ENCODE measurements around the gene UBE3C.
"Not testable (repeated sequence)": the region's sequence is repeated elsewhere in the genome, so short reads cannot be mapped to it uniquely, and the experiment has no call there.

Gene UBE3C

DNA sequence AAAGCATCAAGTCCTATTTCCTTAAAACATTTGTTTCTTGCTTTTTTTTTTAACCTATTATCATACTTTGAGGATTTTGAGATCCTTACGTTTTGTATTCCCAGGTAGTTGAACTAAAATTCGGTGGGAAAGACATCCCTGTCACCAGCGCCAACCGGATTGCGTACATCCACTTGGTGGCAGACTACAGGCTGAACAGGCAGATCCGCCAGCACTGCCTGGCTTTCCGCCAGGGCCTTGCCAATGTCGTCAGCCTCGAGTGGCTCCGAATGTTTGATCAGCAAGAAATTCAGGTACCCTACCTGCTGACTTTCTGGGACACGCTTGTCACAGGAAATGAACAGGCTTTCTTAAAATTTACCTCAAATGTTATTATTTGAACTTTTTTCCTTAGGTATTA, 115.1 kb downstream of the UBE3C start:
- H3K27ac Mint-ChIP-seq: no peak overlapping the region
- no peak overlapping the region for H3K4me3 Mint-ChIP-seq
- no peaks in the 10 kb centered on the region for H3K27me3 Mint-ChIP-seq
- no peaks in the 10 kb centered on the region for H3K36me3 Mint-ChIP-seq
- H3K9me3 Mint-ChIP-seq (ENCODE audit: low read depth): no peaks in the 10 kb centered on the region
- no peaks in the 10 kb centered on the region for H3K4me1 Mint-ChIP-seq (ENCODE audit: low read depth)

DNA sequence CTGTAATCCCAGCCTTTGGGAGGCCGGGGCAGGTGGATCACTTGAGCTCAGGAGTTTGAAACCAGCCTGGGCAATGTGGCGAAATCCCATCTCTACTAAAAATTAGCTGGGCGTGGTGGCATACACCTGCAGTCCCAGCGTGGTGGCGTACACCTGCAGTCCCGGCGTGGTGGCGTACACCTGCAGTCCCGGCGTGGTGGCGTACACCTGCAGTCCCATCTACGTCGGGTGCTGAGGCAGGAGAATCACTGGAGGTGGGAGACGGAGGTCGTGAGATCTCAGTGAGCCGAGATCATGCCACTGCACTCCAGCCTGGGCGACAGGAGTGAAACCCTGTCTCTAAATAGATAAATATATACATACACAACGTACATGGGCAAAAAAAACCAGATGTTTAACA, 116.1 kb downstream of the UBE3C start:
- H3K4me3 Mint-ChIP-seq; H3K27me3 Mint-ChIP-seq; H3K4me1 Mint-ChIP-seq (ENCODE audit: low read depth); H3K27ac Mint-ChIP-seq; H3K36me3 Mint-ChIP-seq; H3K9me3 Mint-ChIP-seq (ENCODE audit: low read depth): not testable (repeated sequence)

DNA sequence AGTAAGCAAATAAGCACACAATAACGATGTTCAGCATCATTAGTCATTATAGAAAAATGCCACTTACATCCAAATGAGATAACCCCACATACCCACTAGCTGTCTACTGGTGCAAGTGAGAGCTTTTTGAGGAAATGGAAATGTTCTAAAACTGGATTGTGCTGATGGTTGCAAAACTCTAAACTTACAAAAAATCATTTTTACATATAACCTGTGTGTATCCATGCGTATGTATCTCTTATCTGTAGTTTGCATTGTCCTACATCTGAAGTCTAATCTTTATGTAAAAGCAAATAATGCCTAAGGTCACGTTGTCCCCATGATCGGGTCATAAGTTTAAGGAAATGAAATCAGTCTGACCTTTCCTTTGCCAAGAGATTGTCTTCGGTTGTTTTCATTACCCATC, 116.5 kb downstream of the UBE3C start:
- no peaks in the 10 kb centered on the region for H3K36me3 Mint-ChIP-seq
- no peaks in the 10 kb centered on the region for H3K27me3 Mint-ChIP-seq
- H3K9me3 Mint-ChIP-seq (ENCODE audit: low read depth): no peaks in the 10 kb centered on the region
- no peak overlapping the region for H3K4me3 Mint-ChIP-seq
- H3K4me1 Mint-ChIP-seq (ENCODE audit: low read depth): no peaks in the 10 kb centered on the region
- H3K27ac Mint-ChIP-seq: no peak overlapping the region

DNA sequence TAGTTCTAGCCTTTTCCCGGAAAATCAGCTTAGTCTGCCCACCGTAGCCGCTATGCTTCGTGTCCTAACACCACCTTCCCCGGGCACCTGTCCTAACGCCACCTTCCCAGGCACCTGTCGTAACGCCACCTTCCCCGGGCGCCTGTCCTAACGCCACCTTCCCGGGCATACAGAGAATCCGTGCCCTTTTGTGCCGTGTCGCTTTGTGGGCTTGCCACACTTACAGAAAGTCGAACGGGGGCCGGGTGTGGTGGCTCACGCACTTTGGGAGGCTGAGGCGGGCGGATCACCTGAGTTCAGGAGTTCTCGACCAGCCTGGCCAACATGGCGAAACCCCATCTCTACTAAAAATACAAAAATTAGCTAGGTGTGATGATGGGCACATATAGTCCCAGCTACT, 124.4 kb downstream of the UBE3C start:
- Mint-ChIP-seq H3K27ac (no peak overlapping the region), H3K27me3 (no peaks in the 10 kb centered on the region), H3K4me3 (no peak overlapping the region), H3K36me3 (no peaks in the 10 kb centered on the region), H3K9me3 (ENCODE audit: low read depth) (no peaks in the 10 kb centered on the region), H3K4me1 (ENCODE audit: low read depth) (no peaks in the 10 kb centered on the region)

DNA sequence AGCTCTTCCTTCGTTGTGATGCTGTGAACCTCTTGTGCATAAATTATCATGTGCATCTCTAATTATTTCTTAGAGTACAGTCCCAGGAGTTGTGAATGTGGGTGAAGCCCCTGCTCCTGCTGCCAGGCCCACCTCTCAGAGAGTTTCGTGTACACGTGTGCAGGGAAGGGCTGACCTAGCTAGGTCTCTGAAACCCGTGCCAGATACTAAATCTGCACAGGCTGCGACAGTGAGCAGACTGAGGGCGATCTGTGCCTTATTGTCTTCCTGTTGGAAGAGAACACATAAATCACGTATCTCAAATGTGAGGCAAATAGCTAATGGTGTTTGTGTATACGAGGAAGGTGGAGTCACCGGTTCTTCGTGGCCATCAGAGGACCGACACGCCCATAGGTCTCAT, 126.3 kb downstream of the UBE3C start:
- H3K36me3 Mint-ChIP-seq: no peaks in the 10 kb centered on the region
- H3K9me3 Mint-ChIP-seq (ENCODE audit: low read depth): no peaks in the 10 kb centered on the region
- H3K27me3 Mint-ChIP-seq: no peaks in the 10 kb centered on the region
- H3K4me3 Mint-ChIP-seq: no peak overlapping the region
- H3K4me1 Mint-ChIP-seq (ENCODE audit: low read depth): peaks cover 3% of the 10 kb centered on the region
- H3K27ac Mint-ChIP-seq: no peak overlapping the region

DNA sequence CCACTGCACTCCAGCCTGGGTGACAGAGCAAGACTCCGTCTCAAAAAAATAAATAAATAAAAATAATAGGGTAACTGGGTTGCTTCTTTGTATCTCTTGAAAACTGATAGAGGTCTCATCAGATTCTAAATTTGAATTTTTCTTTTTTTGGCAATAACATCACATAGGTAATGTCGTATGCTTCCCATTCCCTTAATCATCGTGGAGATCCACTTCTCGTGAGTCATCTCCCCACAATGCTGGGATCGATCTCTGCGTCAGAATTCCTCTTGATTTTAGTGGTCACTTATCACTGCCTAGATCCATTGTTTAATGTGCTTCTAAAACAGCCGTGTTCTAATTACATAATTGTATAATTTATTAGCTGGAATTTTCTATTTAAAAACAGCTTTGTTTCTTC, 127.5 kb downstream of the UBE3C start:
- H3K9me3 Mint-ChIP-seq (ENCODE audit: low read depth): no peaks in the 10 kb centered on the region
- H3K4me3 Mint-ChIP-seq: no peak overlapping the region
- no peaks in the 10 kb centered on the region for H3K36me3 Mint-ChIP-seq
- H3K4me1 Mint-ChIP-seq (ENCODE audit: low read depth): peaks cover 3% of the 10 kb centered on the region
- no peak overlapping the region for H3K27ac Mint-ChIP-seq
- H3K27me3 Mint-ChIP-seq: no peaks in the 10 kb centered on the region

DNA sequence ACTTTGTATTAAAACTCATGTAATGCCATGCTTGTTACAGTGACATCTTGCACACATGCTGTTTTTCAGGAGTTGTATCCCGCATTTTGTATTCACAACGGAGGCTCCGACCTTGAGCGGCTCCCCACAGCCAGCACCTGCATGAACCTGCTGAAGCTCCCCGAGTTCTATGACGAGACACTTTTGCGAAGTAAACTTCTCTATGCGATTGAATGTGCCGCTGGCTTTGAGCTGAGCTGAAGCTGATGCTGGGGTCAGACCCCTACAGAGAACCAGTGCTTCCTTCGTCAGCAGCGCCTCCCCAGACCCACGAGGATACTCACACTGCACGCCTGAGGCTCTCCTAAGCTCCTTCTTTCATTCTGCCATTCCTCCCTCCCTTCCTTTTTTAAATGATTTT, 128.8 kb downstream of the UBE3C start:
- Mint-ChIP-seq H3K4me1 (ENCODE audit: low read depth) (peaks cover 3% of the 10 kb centered on the region), H3K27me3 (no peaks in the 10 kb centered on the region), H3K4me3 (no peak overlapping the region), H3K27ac (peak overlapping the region; percentile 35), H3K36me3 (no peaks in the 10 kb centered on the region), H3K9me3 (ENCODE audit: low read depth) (no peaks in the 10 kb centered on the region)

DNA sequence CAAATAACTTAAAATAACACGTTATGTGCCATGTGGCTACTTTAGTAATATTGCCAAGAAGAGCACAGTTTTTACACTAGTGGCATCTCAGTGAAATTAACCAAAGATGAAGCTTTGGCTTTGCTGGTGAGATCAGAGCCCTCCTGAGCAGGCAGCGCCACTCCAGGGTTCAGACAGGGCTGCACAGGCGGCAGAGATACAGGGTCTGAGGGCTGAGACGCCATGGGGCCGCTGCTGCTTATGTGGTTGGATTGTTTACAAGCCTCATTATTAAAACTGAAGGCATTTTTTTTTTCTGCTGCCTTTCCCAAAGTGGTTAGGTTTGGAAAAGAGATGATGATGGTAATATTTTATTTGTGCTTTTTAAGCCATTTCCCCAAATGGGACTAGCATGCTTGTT, 129.2 kb downstream of the UBE3C start:
- peak overlapping the region; percentile 35 for H3K27ac Mint-ChIP-seq
- H3K4me3 Mint-ChIP-seq: no peak overlapping the region
- peaks cover 3% of the 10 kb centered on the region for H3K4me1 Mint-ChIP-seq (ENCODE audit: low read depth)
- H3K36me3 Mint-ChIP-seq: no peaks in the 10 kb centered on the region
- no peaks in the 10 kb centered on the region for H3K27me3 Mint-ChIP-seq
- no peaks in the 10 kb centered on the region for H3K9me3 Mint-ChIP-seq (ENCODE audit: low read depth)

DNA sequence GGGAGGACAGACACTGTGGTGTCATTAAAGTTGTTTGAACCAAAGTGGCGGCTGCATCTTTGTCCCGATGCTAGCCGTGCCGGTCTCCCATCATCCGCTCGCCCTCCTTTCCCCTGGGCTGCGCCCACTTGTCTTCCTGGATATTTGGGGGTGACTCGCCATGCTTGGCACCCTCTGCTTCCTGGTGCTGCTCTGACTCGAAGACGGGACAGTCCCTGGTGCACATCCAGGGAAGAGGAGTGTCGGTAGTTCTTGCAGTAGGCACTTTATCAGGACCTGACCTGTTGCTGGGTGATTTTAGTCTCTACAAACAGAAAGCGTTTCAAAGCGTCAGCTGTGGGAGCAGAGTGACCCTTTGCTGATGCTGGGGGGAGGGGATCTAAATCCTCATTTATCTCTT, 129.8 kb downstream of the UBE3C start:
- H3K27me3 Mint-ChIP-seq: no peaks in the 10 kb centered on the region
- H3K9me3 Mint-ChIP-seq (ENCODE audit: low read depth): no peaks in the 10 kb centered on the region
- no peak overlapping the region for H3K27ac Mint-ChIP-seq
- H3K4me1 Mint-ChIP-seq (ENCODE audit: low read depth): peaks cover 3% of the 10 kb centered on the region
- H3K4me3 Mint-ChIP-seq: no peak overlapping the region
- no peaks in the 10 kb centered on the region for H3K36me3 Mint-ChIP-seq

DNA sequence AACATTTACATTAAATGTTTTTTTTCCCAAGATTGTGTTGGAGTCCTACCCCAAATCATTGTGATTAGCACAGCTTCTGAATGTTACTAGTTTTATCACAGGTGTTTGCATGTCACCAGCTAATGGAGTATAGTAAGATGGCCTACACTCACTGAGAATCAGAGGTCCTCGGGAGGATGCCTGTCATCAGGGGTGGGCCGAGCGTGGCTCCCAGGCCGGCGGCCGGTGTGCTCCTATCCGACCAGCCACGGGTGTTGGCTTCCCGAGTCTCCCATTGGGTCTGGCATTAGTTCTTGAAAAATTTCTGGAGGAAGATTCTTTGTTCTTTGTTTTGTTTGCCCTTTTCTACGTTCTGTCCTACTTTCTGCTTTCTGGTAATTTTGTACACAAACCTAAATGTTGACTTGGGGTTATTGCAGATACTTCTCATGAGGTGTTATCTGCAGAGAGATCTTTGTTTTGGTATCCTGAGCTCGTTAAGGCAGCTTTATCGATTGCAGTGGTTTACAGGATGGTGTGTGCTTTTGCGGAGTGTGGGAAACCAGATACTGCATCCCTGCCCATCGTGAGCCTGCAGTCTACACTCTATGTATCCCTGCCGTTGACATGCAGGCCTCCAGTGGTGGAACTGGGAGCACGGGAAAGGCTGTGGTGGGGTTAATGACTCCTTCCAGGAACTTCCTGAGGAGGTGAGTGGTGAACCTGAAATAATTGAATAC, 130.8 kb downstream of the UBE3C start:
- H3K27ac Mint-ChIP-seq: peak overlapping the region; percentile 54
- H3K4me1 Mint-ChIP-seq (ENCODE audit: low read depth): peaks cover 6% of the 10 kb centered on the region
- no peaks in the 10 kb centered on the region for H3K9me3 Mint-ChIP-seq (ENCODE audit: low read depth)
- H3K36me3 Mint-ChIP-seq: no peaks in the 10 kb centered on the region
- no peaks in the 10 kb centered on the region for H3K27me3 Mint-ChIP-seq
- H3K4me3 Mint-ChIP-seq: no peak overlapping the region

DNA sequence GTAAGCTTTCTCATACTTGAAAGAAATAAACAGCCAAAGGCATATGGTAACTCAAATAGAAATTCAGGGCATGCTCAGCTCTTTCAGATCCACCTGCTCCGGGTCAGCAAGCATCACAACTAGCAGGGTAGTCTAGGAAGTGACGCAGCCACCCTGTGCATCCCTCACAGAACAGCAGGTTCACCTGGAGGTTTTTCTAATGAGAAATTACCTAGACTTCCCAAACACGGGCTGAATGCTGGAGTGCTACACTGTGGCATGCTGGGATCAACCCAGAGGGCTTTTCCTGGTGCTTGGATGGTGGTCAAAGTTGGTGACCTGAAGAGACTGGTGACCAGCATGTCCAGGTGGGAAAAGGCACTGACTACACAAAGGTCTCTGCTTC, 131.3 kb downstream of the UBE3C start:
- H3K36me3 Mint-ChIP-seq: no peaks in the 10 kb centered on the region
- no peaks in the 10 kb centered on the region for H3K9me3 Mint-ChIP-seq (ENCODE audit: low read depth)
- no peak overlapping the region for H3K4me3 Mint-ChIP-seq
- H3K27me3 Mint-ChIP-seq: no peaks in the 10 kb centered on the region
- H3K27ac Mint-ChIP-seq: peak overlapping the region; percentile 54
- peaks cover 6% of the 10 kb centered on the region for H3K4me1 Mint-ChIP-seq (ENCODE audit: low read depth)

DNA sequence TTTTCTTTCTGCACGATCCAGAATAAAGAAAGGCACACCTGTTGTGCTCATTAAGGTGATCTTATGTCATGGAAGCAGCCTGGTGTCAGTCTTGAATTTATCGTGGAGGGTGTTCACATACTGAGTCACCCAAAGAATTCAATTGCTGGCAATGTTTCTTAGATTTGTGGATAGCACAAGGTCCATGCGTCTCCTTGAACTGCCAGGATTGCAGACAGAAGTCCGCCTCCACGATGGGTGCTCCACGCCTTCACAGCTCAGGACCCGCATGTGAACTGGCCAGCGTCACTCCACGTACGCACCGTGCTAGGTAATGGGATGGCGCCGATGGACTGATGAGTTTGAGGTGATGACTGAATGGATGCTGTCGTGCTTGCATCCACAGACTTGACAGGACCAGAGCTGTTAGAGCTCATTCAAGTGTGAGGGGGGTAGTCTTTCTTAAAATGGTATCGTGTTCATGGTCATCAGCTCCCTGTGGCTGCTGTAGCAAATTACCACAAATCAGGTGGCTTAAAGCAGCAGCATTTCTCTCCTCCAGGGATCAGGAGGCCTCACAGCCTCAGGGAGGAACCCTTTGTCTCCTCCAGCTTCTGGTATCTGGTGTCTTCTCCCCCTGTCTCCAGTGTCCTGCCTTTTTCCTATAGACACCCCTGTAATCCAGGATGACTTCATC, 132.7 kb downstream of the UBE3C start:
- Mint-ChIP-seq H3K9me3 (ENCODE audit: low read depth) (no peaks in the 10 kb centered on the region), H3K4me1 (ENCODE audit: low read depth) (peaks cover 8% of the 10 kb centered on the region), H3K4me3 (no peak overlapping the region)

DNA sequence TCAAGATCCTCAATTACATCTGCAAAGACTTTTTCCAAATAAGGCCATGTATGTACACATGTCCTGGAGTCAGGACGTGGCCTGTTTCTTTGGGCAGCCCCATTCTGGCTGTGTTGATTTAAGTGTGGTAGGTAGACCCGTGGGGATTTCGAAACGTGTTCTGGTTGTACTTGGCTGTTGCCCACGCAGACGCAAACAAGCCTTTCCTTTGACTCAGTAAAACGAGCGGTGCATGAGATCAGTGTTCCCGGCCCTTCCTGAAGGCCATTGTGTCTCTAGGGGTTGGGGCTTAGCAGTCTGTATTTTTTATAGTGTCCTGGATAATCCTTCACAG, 133.2 kb downstream of the UBE3C start:
- no peaks in the 10 kb centered on the region for H3K9me3 Mint-ChIP-seq (ENCODE audit: low read depth)
- H3K27me3 Mint-ChIP-seq: no peaks in the 10 kb centered on the region
- H3K27ac Mint-ChIP-seq: peak overlapping the region; percentile 62
- H3K4me3 Mint-ChIP-seq: no peak overlapping the region
- H3K36me3 Mint-ChIP-seq: no peaks in the 10 kb centered on the region
- peaks cover 13% of the 10 kb centered on the region for H3K4me1 Mint-ChIP-seq (ENCODE audit: low read depth)

More for the DNA sequence above, 132.7 kb downstream of the UBE3C start:
- no peaks in the 10 kb centered on the region for H3K36me3 Mint-ChIP-seq
- no peaks in the 10 kb centered on the region for H3K27me3 Mint-ChIP-seq
- peak overlapping the region; percentile 62 for H3K27ac Mint-ChIP-seq

DNA sequence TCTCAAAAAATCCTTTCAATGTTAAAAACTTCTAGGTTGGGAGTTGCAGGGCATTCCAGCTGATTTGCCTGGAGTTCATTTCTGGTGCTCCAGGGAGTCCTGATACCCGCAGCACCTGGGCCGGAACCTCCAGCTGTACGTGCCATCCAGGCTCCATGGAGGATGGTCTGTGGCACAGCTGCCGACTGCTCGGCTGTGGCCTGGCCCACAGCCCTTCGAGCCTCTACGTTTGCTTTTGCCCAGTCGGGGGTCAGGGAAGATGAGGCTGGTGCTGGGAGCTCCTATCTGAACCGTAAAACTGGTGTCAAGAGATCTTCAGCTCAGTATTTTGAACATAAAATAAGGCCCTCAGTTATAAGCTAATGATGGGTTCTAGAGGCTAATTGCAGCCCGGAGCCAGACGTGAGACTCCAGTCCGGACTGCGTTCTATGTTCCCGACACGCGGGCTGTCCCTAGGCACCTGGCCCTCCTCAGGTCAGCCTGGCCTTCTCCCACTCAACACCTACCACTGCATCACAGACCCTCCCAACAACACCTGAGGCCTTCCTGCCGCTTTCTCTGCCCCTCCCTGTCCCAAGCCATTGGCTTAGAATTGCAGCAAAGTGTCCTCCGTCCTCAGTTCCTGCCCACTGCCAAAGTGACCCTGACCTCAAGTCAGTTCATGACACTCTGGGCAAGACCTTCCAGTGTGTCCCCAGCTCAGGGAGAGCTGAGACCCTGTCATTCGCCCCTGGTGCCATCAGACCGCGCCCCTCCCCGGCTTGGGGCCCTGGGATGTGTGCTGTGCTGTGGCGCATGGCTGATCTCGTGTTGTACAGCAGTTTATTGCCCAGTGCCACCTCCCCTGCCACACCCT, 133.9 kb downstream of the UBE3C start:
- Mint-ChIP-seq H3K4me1 (ENCODE audit: low read depth) (peaks cover 18% of the 10 kb centered on the region), H3K9me3 (ENCODE audit: low read depth) (no peaks in the 10 kb centered on the region), H3K4me3 (no peak overlapping the region), H3K27ac (peak overlapping the region; percentile 24), H3K27me3 (no peaks in the 10 kb centered on the region), H3K36me3 (no peaks in the 10 kb centered on the region)
